NOMO-1 treated with dmso at 0.1 percent for 144 hours (cell line): ENCODE data around the gene UBE2K.
"Not testable (repeated sequence)": the region's sequence is repeated elsewhere in the genome, so short reads cannot be mapped to it uniquely, and the experiment has no call there.

ENCODE experiments used
- DNase-seq: peaks from one replicate; lab custom pipeline; 2025; ENCODE audit not compliant: unreplicated experiment; lab: John Stamatoyannopoulos, UW

Gene UBE2K

GRCh38 chr4:39687014-39687413 lies 10.9 kb upstream of the UBE2K start:
- no peak for DNase-seq

GRCh38 chr4:39689970-39690369 lies 8.0 kb upstream of the UBE2K start:
- no peak for DNase-seq

GRCh38 chr4:39698424-39699009 lies 581 bp downstream of the UBE2K start:
- DNase-seq, result no peak

DNA sequence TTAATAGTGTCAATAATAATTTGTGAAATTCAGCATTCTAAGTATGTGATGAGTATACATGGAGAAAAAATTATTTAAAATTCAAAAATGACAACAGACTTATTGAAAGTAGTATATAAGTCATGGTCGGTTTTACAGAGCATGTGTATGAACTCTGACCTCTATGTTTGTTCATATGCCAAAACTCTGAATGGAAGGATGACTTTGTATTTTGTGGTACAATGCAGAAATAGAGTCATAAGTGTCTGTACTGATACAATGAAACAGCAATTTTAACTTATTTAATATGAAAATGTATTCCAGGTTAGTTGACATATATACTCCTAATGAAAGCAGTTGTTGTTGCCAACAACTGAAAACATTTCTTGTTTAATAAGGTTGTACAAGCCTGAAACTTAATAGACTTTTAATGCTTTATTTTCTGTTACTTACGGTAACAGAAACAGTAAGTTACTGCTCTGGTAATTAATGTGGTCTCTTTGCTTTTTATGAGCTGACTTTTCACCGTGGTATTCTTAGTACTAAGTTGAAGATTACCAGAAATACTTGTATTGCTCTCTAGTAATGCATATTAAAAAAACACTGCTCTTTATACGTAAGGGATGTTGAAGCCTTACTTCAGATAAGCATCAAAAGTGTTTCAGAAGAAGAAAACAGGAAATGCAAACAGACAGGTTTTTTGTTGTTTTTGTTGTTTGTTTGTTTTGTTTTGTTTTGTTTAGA lies 1.9 kb downstream of the UBE2K start:
- DNase-seq, result no peak

DNA sequence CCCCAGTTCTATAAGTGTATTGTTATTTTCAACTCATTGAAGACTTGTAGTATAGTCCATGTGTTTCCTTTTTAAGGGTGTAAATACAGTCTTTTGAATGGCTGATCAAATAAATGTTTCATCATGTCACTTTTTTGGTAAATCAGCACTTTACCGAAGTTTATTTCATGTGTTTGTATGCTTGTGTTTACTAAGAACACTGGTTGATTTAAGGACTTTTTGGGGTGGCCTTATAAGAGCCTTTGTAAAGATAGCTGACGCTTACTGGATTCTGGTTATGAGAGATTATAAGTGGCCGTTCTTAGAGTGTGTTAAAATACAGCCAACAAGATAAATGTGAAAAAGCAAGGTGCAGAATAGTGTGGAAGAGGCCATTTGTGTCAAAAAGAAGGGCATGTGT lies 2.6 kb downstream of the UBE2K start:
- no peak for DNase-seq

DNA sequence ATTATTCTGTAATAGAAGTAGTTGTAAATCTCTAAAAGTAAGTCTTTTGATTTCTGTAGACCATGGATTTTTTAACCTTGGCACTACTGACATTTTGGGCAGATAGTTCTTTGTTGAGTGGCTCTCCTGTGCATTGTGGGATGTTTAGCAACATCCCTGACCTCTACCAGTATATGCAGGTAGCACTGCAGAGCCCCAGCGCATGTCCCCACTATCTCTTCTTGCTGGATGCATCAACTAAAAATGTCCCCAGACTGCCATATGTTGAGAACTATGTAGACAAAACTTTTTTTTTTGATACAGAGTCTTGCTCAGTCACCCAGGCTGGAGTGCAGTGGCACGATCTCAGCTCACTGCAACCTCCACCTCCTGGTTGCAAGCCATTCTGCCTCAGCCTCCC lies 4.8 kb downstream of the UBE2K start:
- DNase-seq, result no peak

GRCh38 chr4:39704789-39705188 lies 6.9 kb downstream of the UBE2K start:
- DNase-seq, result not testable (repeated sequence)

DNA sequence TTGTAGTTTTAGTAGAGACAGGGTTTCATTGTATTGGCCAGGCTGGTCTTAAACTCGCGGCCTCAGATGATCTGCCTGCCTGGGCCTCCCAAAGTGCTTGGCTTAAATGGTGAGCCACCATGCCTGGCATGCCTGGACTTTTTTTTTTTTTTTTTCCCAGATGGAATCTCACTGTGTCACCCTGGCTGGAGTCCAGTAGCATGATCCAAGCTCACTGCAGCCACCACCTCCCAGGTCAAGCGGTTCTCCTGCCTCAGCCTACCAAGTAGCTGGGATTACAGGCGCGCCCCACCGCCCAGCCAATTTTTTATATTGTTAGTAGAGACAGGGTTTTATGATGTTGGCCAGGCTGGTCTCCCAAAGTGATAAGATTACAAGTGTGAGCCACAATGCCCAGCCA lies 8.4 kb downstream of the UBE2K start:
- DNase-seq, result no peak

DNA sequence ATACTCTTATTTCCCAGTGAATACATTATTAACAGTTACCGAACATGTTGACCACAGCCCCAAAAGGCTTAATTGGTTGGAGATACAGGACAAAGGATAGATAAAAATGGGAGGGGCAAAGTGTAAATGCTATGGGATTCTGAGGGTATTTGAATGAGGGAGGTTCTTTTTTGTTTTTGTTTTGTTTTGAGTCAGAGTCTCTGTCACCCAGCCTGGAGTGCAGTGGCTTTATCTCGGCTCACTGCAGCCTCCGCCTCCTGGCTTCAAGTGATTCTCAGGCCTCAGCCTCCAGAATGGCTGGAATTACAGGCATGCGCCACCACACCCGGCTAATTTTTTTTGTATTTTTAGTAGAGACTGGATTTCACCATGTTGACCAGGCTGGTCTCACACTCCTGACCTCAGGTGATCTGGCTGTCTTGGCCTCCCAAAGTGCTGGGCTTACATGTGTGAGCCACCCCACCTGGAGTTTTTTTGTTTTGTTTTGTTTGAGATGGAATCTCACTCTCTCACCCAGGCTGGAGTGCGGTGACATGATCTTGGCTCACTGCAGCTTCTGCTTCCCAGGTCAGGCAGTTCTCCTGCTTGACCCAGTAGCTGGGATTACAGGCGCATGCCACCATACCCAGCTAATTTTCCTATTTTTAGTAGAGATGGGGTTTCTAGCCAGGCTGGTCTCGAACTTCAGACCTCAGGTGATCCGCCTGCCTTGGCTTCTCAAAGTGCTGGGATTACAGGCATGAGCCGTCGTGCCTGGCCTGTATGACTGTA lies 9.0 kb downstream of the UBE2K start:
- DNase-seq, result no peak

GRCh38 chr4:39710098-39710896 lies 12.4 kb downstream of the UBE2K start:
- no peak for DNase-seq

- no peak for DNase-seq
Observed at GRCh38 chr4:39712819-39713607, 15.1 kb downstream of the UBE2K start.

DNA sequence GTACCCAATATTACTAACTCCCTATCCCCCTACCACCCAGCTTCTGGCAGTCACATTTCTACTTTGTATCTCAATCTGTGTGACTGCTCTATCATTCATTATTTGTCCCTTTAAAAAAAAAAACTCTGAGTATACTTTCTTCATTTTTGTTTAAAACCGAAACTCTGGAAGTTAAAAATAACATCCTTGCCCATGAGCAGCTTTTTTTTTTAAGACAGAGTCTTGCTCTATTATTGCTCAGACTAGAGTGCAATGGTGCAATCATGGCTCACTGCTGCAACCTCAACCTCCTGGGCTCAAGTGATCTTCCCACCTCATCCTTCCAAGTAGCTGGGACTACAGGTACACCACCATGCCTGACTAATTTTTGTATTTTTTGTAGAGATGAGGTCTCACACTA lies 15.8 kb downstream of the UBE2K start:
- peak; percentile 36 for DNase-seq

DNA sequence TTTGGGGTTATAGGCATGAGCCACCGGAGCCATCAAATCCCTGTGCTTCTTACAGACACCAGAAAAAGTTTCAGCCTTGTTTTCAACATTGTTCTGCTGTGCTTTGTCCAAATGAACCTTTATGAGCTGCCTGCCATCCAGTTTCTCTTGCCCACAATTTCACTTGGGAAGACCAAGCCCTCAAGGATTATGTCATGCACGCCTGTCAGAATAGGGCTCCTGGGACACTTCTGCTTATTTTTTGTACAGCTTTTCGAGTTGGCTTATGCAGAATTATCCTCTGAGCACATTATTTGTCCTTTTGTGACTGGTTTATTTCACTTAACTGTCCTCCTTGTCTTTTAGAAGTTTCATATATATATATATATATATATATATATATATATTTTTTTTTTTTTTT lies 16.2 kb downstream of the UBE2K start:
- no peak for DNase-seq

DNA sequence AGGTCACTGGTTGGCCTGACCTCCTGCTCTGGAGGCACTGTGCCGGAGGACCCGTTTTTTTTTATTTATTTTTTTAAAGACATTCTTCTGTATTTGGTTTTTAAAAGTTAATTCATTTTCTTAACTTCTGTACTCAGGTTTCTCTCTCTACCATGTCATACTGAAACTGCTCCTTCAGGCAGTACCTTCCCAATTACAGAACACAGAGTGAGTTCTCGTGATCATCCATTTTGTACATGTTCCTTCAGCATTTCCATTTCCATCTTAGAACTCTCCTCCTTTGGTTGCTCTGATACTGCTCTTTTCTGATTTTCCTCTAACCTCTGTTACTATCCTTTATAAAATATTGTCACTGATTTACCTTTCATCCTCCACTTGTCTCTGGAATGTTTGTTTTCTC lies 17.9 kb downstream of the UBE2K start:
- DNase-seq, result no peak

DNA sequence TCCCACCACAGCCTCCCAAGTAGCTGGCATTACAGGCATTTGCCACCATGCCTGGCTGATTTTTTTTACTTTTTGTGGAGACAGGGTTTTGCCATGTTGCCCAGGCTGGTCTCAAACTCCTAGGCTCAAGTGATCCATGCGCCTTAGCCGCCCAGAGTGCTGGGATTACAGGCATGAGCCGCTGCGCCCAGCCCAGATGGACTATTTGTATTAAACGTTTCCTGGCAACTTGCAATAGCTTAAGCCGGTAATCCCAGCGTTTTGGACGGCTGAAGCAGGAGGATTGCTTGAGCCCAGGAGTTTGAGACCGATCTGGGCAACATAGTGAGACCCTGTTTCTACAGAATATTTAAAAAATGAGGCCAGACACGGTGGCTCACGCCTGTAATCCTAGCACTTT lies 18.4 kb downstream of the UBE2K start:
- no peak for DNase-seq

GRCh38 chr4:39717743-39718142 lies 19.8 kb downstream of the UBE2K start:
- not testable (repeated sequence) for DNase-seq

GRCh38 chr4:39718366-39719323 lies 20.7 kb downstream of the UBE2K start:
- DNase-seq, result no peak

DNA sequence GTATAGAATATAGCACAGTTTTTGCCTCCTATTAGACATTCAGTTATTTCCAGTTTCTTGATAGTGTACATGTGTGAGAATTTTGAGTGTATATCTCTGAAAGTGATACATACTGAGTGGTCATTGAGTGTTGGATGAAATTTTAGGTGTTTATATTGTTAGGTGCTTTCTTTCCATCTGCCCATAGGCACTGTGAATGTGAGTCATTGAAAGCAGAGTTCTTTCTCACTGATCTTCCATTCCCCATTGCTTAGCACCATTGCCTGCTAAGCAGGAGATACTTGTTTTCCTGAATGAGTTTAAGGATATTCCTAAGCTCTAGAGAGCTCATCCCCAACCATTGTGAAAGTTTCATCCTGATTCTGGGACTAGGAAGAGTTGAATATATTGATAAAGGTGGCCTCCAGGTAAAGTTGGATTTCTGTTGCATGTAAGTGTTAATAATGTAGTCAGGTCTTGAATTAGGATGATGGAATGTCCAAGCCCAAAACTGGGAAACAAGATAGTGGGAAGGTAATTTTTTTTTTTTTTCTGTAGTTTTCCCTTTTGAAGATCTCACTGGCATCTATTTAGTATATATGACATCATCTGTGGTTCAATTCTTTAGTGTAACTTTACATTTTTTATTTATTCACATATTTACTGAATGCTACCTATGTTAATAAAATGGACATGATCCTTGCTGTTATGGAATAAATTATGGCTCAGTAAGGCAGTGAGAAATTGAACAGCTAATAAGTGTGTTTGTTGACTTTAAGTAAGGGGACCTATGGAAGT lies 22.1 kb downstream of the UBE2K start:
- no peak for DNase-seq

- DNase-seq, result not testable (repeated sequence)
Observed at GRCh38 chr4:39721273-39721672, 23.3 kb downstream of the UBE2K start.
